ENCODE measurements around the gene CDH4.

The CDH4 gene

GRCh38 chr20:61630391-61630650 lies 378.3 kb downstream of the CDH4 start:
- no peak overlapping the region for H3K27ac ChIP-seq
- TF ChIP-seq ZFX (IDR thresholded peaks at IDR 0.05) (no peak), CTCF (conservative IDR thresholded peaks at IDR 0.05) (no peak)

- no peak for TF ChIP-seq CTCF (conservative IDR thresholded peaks at IDR 0.05)
- no peak for TF ChIP-seq ZFX (IDR thresholded peaks at IDR 0.05)
- H3K27ac ChIP-seq: no peak overlapping the region
Observed at GRCh38 chr20:61630816-61631215, 378.8 kb downstream of the CDH4 start.

DNA sequence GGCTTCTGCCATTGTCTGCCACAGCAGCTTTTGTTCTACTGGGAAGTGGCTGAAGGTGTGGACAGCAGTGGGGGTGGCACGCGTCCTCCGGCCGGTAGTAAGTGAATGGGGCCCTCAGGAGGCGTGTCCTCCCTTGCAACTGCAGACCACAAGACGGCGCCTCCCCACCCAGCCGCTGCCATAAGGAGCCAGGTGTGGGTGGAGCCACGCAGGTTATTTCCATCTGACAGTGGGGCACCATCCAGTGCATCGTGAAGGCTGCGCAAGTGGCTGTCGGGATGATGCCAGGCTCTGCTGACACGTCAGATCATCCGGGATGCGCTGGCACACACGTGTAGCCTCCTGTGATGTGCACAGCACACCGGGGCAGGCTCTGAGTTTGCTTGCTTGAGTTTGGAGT lies 379.7 kb downstream of the CDH4 start:
- TF ChIP-seq CTCF (conservative IDR thresholded peaks at IDR 0.05) (no peak), ZFX (IDR thresholded peaks at IDR 0.05) (no peak)
- no peak overlapping the region for H3K27ac ChIP-seq

GRCh38 chr20:61633004-61633403 lies 380.9 kb downstream of the CDH4 start:
- TF ChIP-seq ZFX (IDR thresholded peaks at IDR 0.05) (no peak), CTCF (conservative IDR thresholded peaks at IDR 0.05) (no peak)
- no peak overlapping the region for H3K27ac ChIP-seq

DNA sequence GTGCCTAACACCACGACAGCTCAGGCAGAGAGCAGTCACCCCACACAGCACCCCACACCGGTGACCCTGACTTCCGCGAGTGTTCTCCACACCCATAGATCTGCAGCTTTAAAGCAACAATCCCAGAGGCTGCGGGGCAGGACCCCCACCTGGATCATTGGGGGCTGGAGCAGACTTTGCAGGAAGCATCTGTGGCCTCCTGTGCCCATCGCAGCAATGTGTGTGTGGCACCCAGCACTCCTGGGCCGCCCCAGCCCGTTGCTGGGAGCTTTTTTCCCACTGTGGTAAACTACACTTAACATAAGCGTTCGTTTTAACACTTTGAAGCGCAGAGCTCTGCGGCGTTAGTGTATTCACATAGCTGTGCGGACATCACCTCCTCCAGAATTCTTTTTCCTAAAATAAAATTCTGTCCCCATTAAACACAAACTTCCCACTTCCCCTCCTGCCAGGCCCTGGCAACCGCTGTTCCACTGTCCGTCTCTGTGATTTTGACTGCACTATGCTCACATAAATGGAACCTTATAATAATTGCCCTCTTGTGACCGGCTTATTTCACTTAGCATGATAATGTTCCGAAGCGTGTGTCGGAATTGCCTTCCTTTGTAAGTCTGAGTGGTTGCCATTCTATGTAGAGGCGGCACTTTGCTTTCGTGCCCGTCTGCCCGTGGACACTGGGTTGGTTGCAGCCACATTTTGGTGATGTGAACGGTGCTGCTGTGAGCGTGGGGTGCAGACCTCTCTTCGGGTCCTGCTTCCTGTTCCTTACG lies 382.5 kb downstream of the CDH4 start:
- no peak for TF ChIP-seq ZFX (IDR thresholded peaks at IDR 0.05)
- TF ChIP-seq CTCF (conservative IDR thresholded peaks at IDR 0.05): no peak
- no peak overlapping the region for H3K27ac ChIP-seq

DNA sequence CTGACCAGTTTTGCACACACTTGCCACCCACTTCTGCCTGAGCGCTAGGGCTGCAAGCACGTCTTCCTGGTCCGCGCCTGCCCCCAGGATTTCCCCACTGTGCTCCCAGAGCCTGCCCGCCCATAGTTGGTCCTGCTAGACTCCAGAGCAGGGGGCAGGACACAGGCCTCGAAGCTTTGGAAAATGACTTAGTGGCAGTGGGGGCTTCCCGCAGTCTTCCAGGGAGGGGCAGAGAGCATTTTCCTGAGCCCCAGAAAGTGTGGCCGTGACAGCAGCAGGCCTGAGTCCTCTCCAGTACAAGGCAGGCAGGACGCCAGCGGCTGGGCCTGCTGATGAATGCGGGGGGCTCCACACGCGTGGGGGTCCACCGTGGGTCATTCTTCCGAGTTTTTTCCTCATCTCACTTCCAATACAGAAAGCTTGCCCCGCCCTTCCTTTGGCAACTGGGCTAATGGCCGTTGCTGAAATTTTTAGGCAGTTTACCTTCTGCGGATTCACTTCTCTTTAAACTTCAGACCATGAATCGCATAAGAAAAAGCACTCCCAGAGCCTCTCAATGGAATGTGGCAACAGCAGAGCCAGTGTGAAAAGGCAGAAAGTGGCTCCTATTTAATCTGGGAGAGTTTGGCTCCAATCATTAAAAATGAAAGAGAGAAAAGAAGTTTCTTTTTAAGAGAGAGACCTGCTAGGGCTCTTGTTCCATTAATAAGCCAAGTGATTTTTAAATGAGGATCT lies 383.8 kb downstream of the CDH4 start:
- TF ChIP-seq CTCF (conservative IDR thresholded peaks at IDR 0.05) (no peak), ZFX (IDR thresholded peaks at IDR 0.05) (no peak)
- H3K27ac ChIP-seq: no peak overlapping the region

DNA sequence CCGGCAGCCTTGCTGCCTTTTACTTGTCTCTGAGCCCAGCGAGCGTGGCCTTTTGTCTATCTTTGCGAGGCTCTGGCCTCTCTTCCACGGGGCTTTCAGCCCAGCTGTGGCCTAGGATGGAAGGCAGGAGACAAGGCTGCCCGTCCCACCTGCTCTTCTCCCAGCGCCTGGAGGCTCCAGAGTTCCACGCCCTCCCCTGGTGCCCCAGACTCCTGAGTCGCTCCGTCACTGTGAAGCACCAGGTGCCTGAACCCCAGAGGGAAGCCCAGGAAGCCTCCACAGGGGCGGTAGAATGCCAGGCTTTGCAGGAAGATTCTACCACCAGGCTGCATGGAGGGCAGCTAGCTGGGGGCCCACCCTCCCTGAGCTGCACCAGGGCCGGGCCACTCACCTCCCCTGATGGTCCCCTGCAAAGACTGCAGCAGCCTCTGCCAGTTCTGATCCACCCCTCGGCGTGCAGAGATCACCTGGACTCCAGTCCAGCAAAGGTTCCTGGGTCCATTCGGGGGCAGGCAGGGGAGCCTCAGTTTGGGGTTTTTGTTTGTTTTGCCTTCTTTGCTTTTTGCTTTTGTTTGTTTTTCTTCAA lies 384.6 kb downstream of the CDH4 start:
- no peak overlapping the region for H3K27ac ChIP-seq

More for the DNA sequence above, 384.6 kb downstream of the CDH4 start:
- TF ChIP-seq CTCF (conservative IDR thresholded peaks at IDR 0.05): no peak
- TF ChIP-seq ZFX (IDR thresholded peaks at IDR 0.05): no peak

Measured in C4-2B (cell line).